Measurements from ENCODE around the gene CACNG8.

DNA sequence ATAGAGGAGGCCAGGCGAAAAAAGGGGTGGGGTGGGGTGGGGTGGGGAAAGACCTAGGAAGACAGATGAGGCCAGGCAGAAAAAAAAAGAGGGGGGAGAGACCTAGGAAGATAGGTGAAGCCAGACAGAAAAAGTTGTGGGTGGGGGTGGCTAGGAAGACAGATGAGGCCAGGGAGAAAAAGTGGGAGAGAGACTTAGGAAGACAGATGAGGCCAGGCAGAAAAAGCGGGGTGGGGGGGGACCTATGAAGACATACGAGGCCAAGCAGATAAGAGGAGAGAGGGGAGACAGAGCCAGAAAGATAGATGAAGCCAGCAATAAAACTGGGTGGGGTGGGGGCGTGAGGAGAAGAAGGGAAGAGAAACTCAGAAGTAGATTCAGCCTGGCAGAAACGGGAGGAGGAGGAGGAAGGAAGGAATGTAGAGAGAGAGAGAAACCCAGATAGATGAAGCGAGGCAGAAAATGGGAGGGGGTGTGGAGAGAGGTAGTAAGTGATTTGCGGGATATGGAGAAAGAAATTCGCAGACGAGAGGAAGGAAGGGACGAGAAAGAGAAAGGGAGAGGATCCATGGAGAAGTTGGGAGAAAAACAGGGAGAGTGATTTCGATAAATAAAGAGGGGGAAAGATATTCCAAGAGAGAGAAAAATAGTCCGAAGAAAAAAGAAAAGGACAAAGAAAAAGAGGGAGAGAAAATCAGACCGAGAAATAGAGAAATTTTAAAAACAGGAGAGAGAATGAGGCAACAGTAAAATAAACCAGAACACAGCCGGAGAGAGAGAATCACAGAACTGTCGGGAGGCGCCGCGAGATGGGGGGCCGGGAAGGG is 16.5 kb downstream of the CACNG8 start:
- TF ChIP-seq, protein P1, sequence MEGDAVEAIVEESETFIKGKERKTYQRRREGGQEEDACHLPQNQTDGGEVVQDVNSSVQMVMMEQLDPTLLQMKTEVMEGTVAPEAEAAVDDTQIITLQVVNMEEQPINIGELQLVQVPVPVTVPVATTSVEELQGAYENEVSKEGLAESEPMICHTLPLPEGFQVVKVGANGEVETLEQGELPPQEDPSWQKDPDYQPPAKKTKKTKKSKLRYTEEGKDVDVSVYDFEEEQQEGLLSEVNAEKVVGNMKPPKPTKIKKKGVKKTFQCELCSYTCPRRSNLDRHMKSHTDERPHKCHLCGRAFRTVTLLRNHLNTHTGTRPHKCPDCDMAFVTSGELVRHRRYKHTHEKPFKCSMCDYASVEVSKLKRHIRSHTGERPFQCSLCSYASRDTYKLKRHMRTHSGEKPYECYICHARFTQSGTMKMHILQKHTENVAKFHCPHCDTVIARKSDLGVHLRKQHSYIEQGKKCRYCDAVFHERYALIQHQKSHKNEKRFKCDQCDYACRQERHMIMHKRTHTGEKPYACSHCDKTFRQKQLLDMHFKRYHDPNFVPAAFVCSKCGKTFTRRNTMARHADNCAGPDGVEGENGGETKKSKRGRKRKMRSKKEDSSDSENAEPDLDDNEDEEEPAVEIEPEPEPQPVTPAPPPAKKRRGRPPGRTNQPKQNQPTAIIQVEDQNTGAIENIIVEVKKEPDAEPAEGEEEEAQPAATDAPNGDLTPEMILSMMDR (IDR thresholded peaks at IDR 0.05) = no peak
- no peak for TF ChIP-seq POLR2A (IDR thresholded peaks at IDR 0.05)
